GM12873 (cell line): ENCODE results near the gene PACS2.

Experiments used
- CTCF ChIP-seq: IDR thresholded peaks from 2 replicates; pipeline ENCODE4 v1.5.1; 2012; ENCODE audit warnings: low read depth, mild to moderate bottlenecking, moderate library complexity, low read length, control low read depth; ENCODE audit not compliant: insufficient read depth; ENCODE audit errors: missing control alignments

PACS2 gene

DNA sequence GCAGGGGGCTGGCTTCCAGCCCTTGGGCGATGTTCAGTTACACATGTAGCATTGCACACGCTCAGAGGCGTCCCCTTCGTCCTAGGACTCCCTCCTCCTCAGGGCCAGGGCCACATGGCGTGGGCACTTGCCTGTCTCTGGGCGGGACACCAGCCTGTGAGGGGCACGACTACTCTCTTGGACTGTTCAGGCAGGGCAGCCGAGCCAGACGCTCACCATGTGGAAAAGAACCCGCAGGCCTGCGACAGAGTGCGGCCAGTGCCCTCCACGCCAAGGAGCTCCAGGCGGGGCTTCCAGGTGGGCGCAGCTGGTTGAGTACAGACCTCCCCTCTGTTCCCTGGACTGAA lies 126.0 kb downstream of the PACS2 start:
- no peak for TF ChIP-seq CTCF

GRCh38 chr14:105440992-105441391 lies 126.4 kb downstream of the PACS2 start:
- TF ChIP-seq CTCF: no peak

DNA sequence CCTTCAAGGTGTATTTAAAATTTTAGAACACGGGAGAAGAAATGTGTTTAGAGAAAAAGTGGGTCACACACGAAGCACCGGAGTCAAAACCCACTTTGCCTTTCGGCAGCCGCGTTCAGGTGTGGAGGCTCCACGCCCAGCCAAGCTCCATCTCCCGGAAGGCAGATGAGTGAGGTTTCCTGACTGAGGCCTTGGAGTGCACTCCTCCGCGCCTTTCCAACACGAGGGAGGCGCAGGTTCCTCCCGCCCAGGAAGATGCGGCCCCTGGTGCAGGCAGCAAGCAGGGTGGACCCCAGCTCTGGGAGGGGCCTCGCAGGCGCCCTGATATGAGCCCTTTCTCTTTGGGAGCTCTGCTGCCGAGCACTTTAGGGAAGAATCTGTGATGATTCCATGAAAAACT lies 127.6 kb downstream of the PACS2 start:
- no peak for TF ChIP-seq CTCF

DNA sequence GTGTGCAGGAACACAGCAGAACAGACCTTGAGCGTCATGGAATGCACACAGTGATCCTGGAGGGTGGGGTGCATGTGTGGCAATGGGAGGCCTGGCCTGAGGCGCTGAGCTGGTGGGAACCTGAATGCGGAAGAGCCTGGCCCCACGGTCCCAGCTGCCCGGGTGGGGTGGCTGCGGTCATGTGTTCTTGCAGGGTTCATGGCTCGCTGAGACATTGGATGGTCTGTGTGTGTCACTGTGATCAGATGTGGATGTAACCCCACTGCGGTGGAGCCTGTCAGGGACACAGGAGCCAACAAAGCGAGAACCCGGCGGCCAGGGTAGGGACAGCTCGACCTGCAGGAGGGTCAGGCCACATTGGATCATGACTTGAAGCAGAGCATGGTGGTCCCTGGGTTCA lies 128.3 kb downstream of the PACS2 start:
- no peak for TF ChIP-seq CTCF

DNA sequence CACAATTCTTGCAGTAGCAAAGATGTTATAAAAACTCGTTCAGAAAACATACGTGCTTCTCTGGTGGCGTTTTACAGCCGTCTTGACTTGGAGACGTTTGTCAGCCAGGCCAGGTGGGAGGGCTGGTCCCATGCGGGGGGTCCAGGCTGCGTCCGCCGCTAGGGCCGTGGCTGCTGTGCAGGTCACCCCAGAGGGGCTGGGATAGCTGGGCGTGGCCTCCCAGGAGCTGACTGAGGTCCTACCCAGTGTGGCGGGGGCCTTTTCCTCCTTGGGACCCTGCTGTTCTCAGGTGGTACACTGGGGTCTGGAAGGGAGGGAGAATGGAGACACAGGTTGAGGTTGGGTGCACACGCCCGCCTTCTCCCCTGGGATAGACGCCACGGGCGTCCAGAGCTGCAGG lies 130.3 kb downstream of the PACS2 start:
- no peak for TF ChIP-seq CTCF

DNA sequence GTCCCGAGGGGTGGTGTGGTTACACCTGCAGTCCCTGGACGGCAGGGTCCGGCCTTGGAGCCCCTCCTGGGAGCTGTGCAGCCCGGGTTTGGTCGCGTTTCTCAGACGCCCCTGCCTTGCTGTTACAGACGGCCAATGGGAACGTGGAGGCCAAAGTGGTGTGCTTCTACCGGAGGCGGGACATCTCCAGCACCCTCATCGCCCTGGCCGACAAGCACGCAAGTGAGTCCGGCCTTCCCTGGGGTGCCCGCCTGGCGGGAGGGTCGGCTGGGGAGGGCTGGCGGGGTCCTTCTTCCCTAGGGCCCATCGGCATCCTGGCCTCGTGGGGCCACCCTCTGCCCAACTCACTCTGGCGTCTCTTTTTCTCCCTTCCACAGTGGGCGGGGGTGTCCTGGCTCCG lies 130.7 kb downstream of the PACS2 start:
- TF ChIP-seq CTCF: no peak

- TF ChIP-seq CTCF: no peak
Observed at GRCh38 chr14:105445901-105446845, 131.6 kb downstream of the PACS2 start.

DNA sequence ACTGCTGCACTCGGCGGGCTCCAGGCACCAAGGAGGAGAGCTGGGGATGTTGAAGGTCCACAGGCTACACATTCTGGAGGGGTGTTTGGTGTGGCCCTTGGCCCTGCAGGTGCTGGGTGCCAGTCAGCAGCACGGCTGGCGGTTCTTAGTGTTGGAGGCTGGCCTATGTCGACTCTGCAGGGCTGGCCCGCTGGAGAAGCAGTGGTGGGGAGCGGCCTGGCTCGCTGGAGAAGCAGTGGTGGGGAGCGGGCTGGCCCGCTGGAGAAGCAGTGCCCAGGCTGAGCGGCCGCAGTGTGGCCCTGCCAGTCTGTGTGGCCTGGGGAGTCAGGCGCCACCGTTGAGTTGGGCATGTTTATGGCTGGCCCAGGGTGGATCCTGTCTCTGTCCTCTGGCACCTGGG lies 132.4 kb downstream of the PACS2 start:
- TF ChIP-seq CTCF: no peak
